HG03457 (cell line): Measurements from ENCODE around the gene MYCBP2.
"Not testable (repeated sequence)": the region's sequence is repeated elsewhere in the genome, so short reads cannot be mapped to it uniquely, and the experiment has no call there.

Source experiments
- ATAC-seq: cut with Tn5 transposase; IDR thresholded peaks from one replicate; pipeline ENCODE4 v1.9.1; 2021; ENCODE audit warnings: moderate number of reproducible peaks; ENCODE audit not compliant: unreplicated experiment

The MYCBP2 gene

DNA sequence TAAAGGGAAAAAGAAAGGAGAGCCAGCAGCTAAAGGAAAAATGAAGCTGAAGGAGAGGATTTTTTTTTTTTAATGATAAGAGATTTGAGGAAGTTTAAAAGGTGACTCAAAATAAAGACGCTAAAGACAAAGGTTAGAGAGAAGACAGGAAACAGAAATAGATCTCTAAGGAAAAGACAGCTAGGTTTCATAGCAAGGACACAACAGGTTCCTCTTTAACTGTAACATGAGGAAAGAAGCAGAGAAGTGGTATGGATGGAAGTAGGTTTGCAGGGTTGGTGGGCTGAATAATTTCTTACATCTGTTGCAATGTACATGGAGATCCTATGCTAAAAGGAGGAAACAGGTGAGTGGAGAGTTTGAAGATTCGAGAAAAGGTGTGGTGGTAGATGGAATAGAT, 107.5 kb downstream of the MYCBP2 start:
- no peak for ATAC-seq

DNA sequence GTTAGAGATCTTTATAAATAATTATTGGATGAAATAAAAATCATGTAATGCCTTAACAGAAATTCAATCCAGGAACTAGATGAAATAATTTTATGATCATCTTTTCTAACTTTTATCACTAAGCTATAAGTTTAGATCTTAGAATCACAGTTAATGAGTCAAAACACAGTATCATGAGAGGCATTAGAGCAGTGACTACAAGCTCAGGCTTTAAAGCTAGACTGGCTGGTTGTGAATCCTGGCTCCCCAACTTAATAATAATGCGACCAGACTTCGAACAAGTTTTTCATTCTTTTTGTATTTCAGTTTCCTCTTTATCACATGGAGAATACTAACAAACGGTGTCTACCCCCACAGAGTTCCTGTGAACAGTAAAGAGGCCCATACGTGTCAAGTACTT, 108.6 kb downstream of the MYCBP2 start:
- ATAC-seq, result no peak

DNA sequence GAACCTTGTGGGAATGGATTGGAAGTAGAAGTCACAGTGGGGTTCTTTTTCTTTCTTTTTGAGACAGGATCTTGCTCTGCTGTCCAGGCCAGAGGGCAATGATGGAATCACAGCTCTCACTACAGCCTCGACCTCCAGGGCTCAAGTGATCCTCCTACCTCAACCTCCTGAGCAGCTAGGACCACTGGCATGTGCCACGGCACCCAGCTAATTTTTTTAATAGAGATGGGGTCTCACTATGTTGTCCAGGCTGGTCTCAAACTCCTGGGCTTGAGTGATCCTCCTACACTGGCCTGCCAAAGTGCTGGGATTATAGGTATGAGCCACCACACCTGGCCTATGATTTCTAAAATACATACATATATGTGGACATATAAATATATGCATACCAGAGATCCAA, 111.4 kb downstream of the MYCBP2 start:
- ATAC-seq, result no peak

DNA sequence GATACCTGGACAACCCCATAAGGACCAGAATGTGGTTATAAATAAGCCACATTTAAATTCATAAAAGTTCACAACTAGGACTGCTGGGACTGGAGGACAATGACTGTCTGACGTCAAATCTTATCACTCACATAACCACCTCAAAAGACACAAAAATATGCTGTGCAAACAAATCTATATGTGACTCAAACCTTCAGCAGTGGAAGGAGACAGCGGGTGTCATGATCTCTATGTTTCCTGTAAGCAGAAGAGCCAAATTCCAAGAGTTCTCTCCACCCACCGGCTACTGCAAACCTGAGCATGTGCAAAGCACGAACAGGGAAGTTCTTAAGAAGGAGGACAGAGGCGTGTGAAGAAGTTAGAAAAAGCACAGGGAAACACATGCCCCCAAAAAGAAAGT, 113.2 kb downstream of the MYCBP2 start:
- no peak for ATAC-seq

DNA sequence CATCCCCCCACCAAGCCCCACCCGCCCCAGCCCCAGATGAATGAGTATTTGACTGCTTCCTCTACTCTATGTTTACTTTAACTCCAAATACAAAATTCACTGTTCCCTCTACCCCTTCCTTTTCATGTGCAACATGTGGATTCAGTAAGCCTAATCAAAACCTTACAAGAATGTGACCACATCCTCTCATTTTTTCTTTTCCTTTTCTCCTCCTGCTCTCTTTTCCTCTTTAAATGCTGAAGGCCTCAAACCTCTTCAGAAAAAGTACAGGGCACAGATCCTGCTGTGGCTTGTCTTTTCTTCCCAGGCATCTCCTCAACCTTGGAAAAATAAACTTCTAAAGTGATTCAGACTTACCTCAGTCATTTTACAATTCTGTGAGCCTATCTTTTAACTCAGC, 119.0 kb downstream of the MYCBP2 start:
- ATAC-seq, result no peak

DNA sequence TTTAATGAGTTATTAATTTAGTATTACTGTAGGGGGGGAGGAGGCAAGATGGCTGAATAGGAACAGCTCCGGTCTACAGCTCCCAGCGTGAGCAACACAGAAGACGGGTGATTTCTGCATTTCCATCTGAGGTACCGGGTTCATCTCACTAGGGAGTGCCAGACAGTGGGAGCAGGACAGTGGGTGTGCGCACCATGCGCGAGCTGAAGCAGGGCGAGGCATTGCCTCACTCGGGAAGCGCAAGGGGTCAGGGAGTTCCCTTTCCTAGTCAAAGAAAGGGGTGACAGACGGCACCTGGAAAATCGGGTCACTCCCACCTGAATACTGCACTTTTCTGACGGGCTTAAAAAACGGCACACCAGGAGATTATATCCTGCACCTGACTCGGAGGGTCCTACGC, 127.9 kb downstream of the MYCBP2 start:
- not testable (repeated sequence) for ATAC-seq

DNA sequence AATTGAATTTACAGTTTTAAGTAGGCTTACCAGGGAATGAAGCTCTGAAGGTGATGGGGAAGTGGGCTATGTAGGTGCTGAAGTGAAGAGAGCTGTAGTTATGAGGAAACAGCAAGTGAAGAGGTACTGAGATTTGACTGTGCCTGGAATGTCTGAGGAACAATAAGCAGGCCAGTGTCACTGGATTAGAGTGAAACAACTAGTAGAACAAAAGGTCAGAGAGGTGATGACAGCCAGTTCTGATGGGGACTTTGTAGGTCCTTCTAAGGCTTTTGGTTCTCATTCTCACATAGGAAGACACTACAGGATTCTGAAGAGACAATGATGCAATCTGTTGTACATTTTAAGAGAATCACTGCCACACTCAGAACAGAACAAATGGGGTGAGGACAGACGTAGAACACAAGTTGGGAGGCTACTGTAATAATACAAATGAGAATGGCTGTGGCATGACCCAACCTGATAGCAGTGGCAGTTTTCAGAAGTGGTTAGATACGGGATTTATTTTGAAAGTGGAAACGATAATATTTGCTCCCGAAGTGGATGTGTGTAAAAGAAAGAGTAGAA, 130.8 kb downstream of the MYCBP2 start:
- ATAC-seq, result no peak

DNA sequence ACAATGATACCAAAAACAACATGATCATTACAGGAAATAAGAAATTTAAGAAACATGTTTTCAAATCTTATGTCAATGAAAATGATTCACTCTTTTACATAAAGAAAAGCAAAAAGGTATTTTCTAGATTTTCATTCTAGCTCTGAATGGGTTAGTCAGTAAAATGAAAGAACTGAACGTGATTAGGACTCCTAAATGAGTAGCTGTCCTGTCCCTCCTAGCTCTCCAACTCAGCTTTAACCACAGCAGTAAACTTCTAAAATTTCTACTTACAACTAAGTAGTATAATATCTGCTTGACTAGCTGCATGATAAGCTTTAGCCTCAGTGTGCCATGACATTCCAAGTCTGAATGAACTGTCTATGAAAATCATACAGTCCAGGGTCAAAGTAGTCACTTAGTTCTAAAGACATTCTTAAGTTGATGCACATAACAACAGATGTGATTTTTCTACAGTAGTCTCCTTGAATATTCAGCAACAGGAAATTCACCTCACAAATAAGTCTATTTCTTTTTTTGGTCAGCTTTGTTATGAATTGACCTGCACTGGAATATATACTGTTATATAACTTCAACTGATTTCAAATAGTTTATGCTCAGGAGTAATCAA, 136.4 kb downstream of the MYCBP2 start:
- ATAC-seq, result no peak

DNA sequence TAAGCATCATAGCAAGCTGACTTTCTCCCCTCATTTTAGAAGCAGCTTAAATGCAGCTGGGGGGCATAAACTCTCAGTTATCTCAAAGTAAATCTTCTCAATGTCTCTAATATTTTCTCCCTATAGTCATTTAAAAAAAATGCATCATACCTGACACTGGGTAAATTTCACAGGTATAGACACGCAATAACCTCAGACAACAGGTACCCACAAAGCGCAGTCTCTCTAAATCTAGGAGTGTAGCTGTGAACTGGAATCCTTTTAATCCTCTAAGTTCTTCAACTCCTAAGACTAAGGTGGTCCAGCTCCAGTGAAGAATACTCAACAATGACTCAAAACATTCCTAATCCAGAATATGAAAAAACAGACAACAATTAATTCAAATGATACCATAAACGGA, 141.2 kb downstream of the MYCBP2 start:
- ATAC-seq, result no peak

DNA sequence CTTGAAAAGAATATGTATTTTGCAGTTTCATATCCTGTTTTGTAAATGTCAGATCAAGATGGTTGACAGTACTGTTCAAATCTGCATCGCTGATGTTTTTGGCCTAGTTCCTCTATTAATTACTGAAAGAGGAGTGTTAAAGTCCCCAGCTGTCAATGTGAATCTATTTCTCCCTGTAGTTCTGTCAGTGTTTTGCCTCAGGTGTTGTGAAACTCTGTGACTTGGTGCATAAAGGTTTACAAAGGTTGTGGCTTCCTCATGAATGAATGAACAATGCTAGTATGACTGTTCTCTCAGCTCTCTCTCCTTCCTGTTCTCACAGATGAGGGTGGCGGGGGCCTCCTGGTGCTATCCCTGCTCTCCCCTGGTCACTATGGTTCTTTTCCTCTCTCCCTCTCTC, 142.4 kb downstream of the MYCBP2 start:
- peak; percentile 98 for ATAC-seq

DNA sequence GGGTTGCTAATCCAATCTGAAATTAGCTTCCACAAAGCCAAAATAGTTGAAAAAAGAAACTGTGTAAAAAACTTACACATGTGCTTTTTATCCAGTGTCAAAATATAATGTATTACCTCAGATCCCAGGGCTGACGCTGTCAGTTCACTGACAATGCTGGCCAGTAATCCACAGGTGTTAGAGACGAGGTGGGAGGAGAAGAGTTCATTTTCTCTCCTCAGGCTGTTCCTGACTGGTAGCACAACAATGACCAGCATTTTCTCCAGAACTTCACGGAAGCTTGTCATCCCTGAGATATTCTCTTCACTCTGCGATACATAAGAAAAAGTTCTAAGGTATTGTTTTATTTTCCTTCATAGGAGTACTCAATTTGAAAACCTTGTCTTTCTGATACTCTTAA, 146.9 kb downstream of the MYCBP2 start:
- ATAC-seq, result no peak

DNA sequence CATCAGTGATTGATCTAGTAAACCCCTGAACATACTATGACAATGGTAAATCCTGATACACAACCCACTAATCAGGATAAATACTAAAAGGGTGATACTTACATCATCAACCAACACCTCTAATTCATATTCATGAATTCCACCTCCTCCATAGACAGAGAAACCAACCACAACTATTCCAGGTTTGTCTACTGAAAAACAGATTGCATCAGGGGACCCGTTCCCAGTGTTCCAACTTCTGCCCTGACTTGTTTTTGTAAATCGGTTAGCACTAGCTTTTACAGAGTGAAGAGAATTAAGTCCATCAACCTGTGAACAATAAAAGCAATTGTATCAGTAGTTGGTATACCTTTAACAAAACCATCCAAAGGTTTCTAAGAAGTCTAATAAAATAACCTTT, 149.2 kb downstream of the MYCBP2 start:
- no peak for ATAC-seq

DNA sequence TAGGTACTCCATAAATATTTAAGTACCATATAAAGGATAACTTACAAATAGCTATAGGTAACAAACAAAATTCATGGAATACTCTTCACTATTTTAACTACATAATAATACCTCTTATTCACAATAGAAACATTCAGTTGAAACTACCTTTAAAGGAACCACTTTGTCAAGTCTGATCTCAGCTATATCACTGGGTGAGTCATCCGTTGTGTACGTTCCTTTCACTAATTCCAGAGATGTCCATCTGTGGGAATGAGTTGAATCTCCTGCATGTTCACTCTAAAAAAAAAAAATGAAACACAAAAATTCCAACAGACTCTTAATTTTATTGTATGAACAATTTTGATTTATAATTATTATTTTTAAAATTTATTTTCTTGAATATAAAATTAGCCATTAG, 150.5 kb downstream of the MYCBP2 start:
- ATAC-seq, result no peak

DNA sequence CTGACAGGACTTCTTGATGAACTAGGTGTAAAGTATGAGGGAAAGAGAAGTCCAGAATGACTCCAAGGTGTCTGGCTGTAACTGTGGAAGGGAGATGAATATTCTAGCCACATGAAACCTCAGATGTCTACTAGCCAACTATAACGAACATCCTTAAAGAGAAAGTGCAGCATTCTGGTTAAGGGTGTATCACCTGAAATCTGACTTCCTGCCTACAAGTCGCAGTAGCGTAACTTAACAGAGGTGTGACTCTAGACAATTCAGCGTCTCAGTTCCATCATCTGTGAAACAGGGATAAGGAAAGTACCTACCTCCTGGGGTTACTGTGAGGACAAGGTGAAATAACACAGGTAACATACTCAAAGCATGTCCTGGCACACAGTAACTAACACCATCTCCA, 154.2 kb downstream of the MYCBP2 start:
- no peak for ATAC-seq

DNA sequence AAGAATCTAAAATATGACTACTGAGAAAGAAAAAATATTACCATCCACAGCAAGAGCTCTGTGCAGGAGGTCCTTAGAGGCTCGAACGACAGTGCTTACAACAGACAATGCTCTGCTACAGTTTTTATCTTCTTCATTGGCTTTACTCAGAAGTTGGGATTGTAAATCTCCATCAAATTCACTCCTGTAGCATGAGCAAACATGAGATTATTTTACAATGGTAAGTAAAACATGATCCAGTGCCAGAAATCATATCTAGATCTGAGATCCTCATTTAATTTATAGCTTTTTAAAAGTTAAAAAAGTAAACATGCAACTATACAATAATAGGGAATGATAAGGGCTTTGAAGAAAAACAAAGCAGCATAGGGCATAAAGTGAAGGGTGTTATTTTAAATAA, 155.4 kb downstream of the MYCBP2 start:
- ATAC-seq, result no peak

DNA sequence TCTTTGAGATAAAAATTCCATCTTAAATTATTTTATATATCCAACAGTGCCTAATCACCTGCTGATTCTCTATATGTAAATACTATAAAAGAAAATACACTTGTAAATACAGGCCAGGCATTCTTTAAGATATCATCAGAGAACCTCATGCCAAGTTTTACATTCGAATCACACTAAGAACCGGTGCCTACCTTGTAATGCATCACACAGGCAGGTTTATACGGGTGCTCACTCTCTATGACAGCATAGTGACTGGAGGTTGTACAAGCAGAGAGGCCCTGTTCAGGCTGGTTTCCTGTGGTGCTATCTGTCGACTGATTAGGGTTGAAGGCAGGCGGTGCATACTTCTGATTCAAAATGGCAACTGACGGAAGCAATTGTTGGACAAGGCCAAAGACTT, 158.7 kb downstream of the MYCBP2 start:
- ATAC-seq, result no peak

DNA sequence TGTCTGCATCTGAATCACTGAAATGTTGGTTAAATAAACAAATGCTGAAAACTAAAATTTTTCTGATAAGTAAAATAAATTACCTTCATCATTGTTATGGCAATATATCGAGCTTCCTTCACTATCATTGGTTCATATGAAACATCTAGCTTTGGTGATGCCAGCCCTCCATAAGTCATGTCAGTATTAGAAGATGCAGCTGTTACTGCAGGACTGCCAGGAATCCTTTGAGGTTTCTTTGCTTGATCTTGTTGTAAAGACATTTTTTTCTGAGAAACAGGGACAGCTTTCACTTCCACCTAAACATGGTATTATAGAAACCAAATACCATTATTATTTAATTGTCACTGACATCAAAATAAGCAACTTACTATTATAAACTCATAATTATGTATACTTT, 176.2 kb downstream of the MYCBP2 start:
- no peak for ATAC-seq

DNA sequence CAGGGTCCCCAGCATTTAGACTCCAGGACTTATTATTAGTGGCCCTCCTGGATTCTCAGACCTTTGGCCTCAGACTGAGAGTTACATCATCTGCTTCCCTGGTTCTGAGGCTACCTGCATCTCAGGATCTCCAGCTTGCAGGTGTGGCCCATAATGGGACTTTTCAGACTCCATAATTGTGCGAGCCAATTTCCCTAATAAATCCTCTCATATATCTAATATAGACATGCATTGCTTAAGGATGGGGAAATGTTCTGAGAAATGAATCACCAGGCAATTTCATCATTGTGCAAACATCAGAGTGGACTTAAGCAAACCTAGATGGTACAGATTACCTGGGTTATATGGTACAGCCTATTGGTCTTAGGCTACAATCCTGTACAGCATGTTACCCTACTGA, 183.5 kb downstream of the MYCBP2 start:
- no peak for ATAC-seq

DNA sequence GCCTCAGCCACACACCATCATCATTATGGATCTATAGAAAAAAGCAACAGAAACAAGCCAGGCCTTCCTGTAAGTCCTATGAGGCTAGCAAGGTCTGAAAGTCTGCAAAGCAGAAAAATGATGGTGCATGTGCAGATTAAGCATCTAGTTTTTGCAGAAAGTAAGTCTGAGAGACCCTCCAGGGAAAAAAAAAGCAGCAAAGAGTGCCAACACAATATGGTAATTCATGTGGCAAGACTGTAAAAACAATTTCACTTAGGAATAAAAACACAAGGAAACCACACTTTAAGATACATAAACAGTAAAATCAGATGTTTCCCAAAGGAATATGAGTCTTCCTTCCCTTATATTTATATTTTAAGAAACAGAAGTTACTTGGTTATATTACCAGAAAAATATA, 187.6 kb downstream of the MYCBP2 start:
- ATAC-seq, result no peak

DNA sequence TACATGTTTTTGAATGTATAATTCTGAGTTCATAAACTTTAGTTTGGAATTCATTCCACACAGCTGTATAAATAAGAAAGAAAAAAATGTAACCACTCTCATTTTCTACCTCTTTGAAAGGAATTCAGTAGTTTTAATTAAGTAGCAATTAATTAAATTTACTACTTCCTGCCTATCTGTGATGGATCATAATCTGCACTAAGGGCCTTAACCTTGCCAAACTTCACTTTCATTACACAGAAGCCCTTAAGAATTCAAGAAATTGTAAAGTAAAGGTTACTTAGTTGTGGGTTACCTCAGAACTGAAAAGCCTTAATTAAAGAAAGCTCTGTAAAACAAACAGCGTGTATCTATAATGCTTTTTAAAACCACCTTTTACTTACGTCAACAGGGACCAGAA, 188.1 kb downstream of the MYCBP2 start:
- no peak for ATAC-seq

DNA sequence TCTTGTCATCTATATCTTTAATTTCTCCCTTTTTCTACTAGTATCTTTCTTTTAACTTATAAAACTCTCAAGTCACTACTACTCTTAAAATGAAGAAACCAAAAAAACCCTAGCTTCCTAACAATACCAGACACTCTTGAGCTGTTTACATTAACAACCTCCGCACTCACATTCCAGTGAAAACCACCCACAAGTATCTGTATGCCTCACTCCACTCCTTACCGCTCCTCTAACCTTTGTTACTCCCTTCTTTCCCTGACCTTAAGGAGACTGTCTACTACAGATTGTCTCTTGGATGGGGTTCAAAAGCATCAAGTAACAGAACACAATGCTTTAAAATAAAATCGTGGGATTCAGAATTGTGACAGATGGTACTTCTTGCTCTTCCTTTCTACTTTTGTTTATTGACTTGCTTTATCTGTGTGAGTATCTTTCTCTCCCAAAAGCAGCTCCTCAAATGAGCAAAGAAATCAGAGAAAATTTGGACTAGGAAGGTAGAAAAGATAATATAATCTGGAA, 189.9 kb downstream of the MYCBP2 start:
- no peak for ATAC-seq

DNA sequence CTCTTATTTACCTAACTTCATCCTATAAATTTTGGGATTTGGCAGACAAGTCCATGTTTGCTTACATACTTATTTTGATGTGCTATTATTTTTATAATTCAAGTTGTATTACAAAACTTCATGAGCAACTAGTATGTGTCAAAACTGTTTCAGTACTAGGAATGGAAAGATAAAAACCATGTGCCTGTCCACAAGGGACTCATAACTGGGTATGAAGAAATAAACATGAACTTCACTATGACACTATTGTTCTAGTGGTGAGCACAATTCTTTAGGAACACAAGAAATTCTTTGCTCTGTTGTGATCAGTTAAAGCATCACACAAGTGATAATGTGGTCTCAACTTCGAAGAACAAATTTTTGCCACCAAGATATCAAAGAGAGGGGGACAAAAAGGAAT, 202.5 kb downstream of the MYCBP2 start:
- ATAC-seq, result no peak

DNA sequence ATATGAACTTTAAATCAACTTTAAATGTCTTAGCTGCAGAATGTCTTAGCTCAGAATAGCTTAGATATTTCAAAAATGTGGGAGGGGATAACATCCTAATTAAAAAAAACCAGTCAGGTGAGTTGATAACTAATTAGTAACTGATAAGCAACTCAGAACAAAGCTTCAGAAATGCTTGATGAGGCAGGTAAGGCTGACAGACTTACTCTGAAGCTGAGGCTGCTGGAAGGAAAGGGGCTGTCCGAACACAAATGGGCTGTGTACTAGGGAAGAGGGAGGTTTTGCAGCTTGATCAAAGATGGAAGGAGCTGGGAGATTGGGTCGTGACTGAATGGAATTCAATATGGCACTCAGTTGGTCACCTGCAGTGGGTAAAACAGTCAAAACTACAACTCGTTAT, 208.8 kb downstream of the MYCBP2 start:
- ATAC-seq, result no peak
